HCT116 (cell line): ENCODE measurements around the gene EEIG1. TPM values are rescaled to one million over a fixed set of nuclear protein-coding genes. Genes with fewer than 3 reads are reported as not detected.

Source experiments
- ATAC-seq: fragments of 200-7000 bp; cut with Tn5 transposase; 2 replicates; pipeline ENCODE4 v1.9.1; 2020; ENCODE audit warnings: mild to moderate bottlenecking, moderate library complexity
- BruUV-seq: library from RNA; stranded (reverse); fragments of 400-500 nt; replicated peaks from 2 replicates; lab custom pipeline; 2021; lab: Mats Ljungman, UMichigan
- CTCF ChIA-PET: fragments of 300-600 bp; sonication (Branson Sonifier 250); formaldehyde crosslinking; loops from one replicate; lab custom pipeline; 2021; ENCODE audit warnings: antibody characterized with exemption; lab: Charles Lee
- POLR2A ChIA-PET: fragments of 300-600, 350-600 bp; sonication (Branson Sonifier 250); formaldehyde crosslinking; loops from one replicate; lab custom pipeline; 2021; ENCODE audit warnings: antibody characterized with exemption; lab: Charles Lee
- RAD21 ChIA-PET, 2 experiments: fragments of 300-600 bp; sonication (Branson Sonifier 250); formaldehyde crosslinking; loops; one replicate each; lab custom pipeline; 2023; ENCODE audit warnings: low total read pairs in 2 of 2; ENCODE audit not compliant: uncharacterized antibody in 2 of 2, unreplicated experiment in 2 of 2, low non-redundant PET in 1 of 2; lab: Charles Lee
- DNase-seq: peaks from one replicate; pipeline ENCODE4 v3.0.0-alpha.2; 2010; ENCODE audit warnings: low read depth, low spot score
- H2AFZ ChIP-seq: fragments of 200-600 bp; shearing (Covaris generic), sonication (generic); 2 replicates; pipeline ENCODE4 v1.6.1; 2017; ENCODE audit warnings: low read depth, mixed run types, mixed read lengths, antibody characterized with exemption, low read length; ENCODE audit not compliant: poor library complexity, severe bottlenecking
- H3K27ac ChIP-seq: 2 replicates; pipeline ENCODE4 v1.5.1; 2012; ENCODE audit warnings: low read depth, low read length
- H3K27me3 ChIP-seq: fragments of 200-600 bp; sonication (generic); 2 replicates; pipeline ENCODE4 v1.6.1; 2016; ENCODE audit warnings: mixed run types, low read length, mixed read lengths; ENCODE audit not compliant: insufficient read depth
- H3K36me3 ChIP-seq, 2 experiments: fragments of 200-500 bp in 1 of 2; fragments of 200-600 bp in 1 of 2; sonication (Bioruptor generic) in 1 of 2; sonication (generic) in 1 of 2; 2 replicates each; pipeline versions ENCODE4 v1.5.1 to v1.6.1; 2014 to 2016; ENCODE audit warnings: low read length in 2 of 2, inconsistent platforms in 1 of 2, mixed read lengths in 1 of 2, mixed run types in 1 of 2; ENCODE audit not compliant: insufficient read depth in 2 of 2, control insufficient read depth in 1 of 2
- H3K4me1 ChIP-seq, 2 experiments: fragments of 200-600 bp in 1 of 2; sonication (generic) in 1 of 2; 2 replicates each; pipeline versions ENCODE4 v1.5.1 to v1.6.1; 2012 to 2017; ENCODE audit warnings: low read length in 2 of 2, inconsistent platforms in 1 of 2, mild to moderate bottlenecking in 1 of 2, mixed read lengths in 1 of 2, mixed run types in 1 of 2, moderate library complexity in 1 of 2; ENCODE audit not compliant: insufficient read depth in 2 of 2, control insufficient read depth in 1 of 2
- H3K4me2 ChIP-seq: fragments of 200-600 bp; sonication (generic); 2 replicates; pipeline ENCODE4 v1.6.1; 2017; ENCODE audit warnings: mixed run types, low read length, mixed read lengths
- H3K4me3 ChIP-seq, 2 experiments: fragments of 200-600 bp in 1 of 2; sonication (generic) in 1 of 2; replicated peaks in 1 of 2; 2 replicates each; pipeline ENCODE4 v1.5.1; 2011 to 2016; ENCODE audit warnings: low read length in 2 of 2, control low read depth in 1 of 2, low read depth in 1 of 2, mild to moderate bottlenecking in 1 of 2, mixed read lengths in 1 of 2, mixed run types in 1 of 2
- H3K79me2 ChIP-seq: fragments of 200-600 bp; sonication (generic); 2 replicates; pipeline ENCODE4 v1.6.1; 2017; ENCODE audit warnings: mild to moderate bottlenecking, mixed run types, low read length, moderate library complexity, mixed read lengths; ENCODE audit not compliant: insufficient read depth
- H3K9ac ChIP-seq: fragments of 200-600 bp; sonication (generic); 2 replicates; pipeline ENCODE4 v1.6.1; 2016; ENCODE audit warnings: low read length, mixed read lengths
- H3K9me2 ChIP-seq: fragments of 200-600 bp; sonication (generic), shearing (Covaris generic); 2 replicates; pipeline ENCODE4 v1.6.1; 2017; ENCODE audit warnings: mixed run types, mild to moderate bottlenecking, moderate library complexity; ENCODE audit not compliant: insufficient read depth
- H3K9me3 ChIP-seq, 2 experiments: fragments of 200-500 bp in 1 of 2; fragments of 200-600 bp in 1 of 2; sonication (Bioruptor generic) in 1 of 2; sonication (generic) in 1 of 2; 2 replicates each; pipeline ENCODE4 v1.6.1; 2014 to 2017; ENCODE audit warnings: low read length in 2 of 2, mixed read lengths in 2 of 2, inconsistent platforms in 1 of 2, low read depth in 1 of 2, mild to moderate bottlenecking in 1 of 2, mixed run types in 1 of 2, moderate library complexity in 1 of 2; ENCODE audit not compliant: control insufficient read depth in 1 of 2, insufficient read depth in 1 of 2
- H4K20me1 ChIP-seq: fragments of 200-600 bp; sonication (generic), shearing (Covaris generic); 2 replicates; pipeline ENCODE4 v1.6.1; 2017; ENCODE audit warnings: mixed run types, mild to moderate bottlenecking, moderate library complexity; ENCODE audit not compliant: insufficient read depth
- CBX3 ChIP-seq: IDR thresholded peaks from 2 replicates; pipeline ENCODE4 v1.6.1; 2012; ENCODE audit warnings: low read depth
- CEBPB ChIP-seq: IDR thresholded peaks from 2 replicates; pipeline ENCODE4 v1.6.1; 2012; ENCODE audit warnings: low read depth
- ELF1 ChIP-seq: IDR thresholded peaks from 2 replicates; pipeline ENCODE4 v1.6.1; 2012; ENCODE audit warnings: low read depth, borderline replicate concordance
- FOSL1 ChIP-seq: IDR thresholded peaks from 2 replicates; pipeline ENCODE4 v1.6.1; 2012; ENCODE audit warnings: low read depth
- MAX ChIP-seq: IDR thresholded peaks from 2 replicates; pipeline ENCODE4 v1.6.1; 2012
- POLR2A ChIP-seq: IDR thresholded peaks from 2 replicates; pipeline ENCODE4 v1.7.0; 2011; ENCODE audit warnings: borderline replicate concordance; ENCODE audit not compliant: insufficient read depth, insufficient read length; ENCODE audit errors: extremely low read depth
- SP1 ChIP-seq: IDR thresholded peaks from 2 replicates; pipeline ENCODE4 v1.6.1; 2012; ENCODE audit warnings: low read depth
- TCF7L2 ChIP-seq: IDR thresholded peaks from 2 replicates; pipeline ENCODE4 v1.7.0; 2011; ENCODE audit warnings: borderline replicate concordance, inconsistent platforms; ENCODE audit not compliant: insufficient read depth, insufficient read length; ENCODE audit errors: extremely low read depth
- YY1 ChIP-seq: IDR thresholded peaks from 2 replicates; pipeline ENCODE4 v1.6.1; 2011; ENCODE audit warnings: low read length, low read depth, moderate library complexity, mild to moderate bottlenecking; ENCODE audit not compliant: insufficient replicate concordance; ENCODE audit errors: extremely low read depth
- ZFX ChIP-seq: fragments of 450-650 bp; IDR thresholded peaks from 2 replicates; pipeline ENCODE4 v1.6.1; 2017
- intact Hi-C: fragments of 100-400 bp; cut with micrococcal nuclease; formaldehyde crosslinking; loops from 2 replicates; pipeline ENCODE4 v1.10.0; 2022
- total RNA-seq: library from RNA; stranded (reverse); gene quantifications from one replicate; pipeline ENCODE4 v1.2.1, GENCODE V29; 2021; ENCODE audit not compliant: unreplicated experiment
- TF ChIP-seq, protein P1 (sequence below), 3 experiments: fragments of 200-600 bp in 1 of 3; sonication (generic) in 1 of 3; IDR thresholded peaks in 2 of 3; conservative IDR thresholded peaks in 1 of 3; 2 replicates each; pipeline ENCODE4 v1.5.1; 2012 to 2017; ENCODE audit warnings: low read depth in 2 of 3, low read length in 2 of 3, antibody characterized with exemption in 1 of 3, borderline replicate concordance in 1 of 3, control low read depth in 1 of 3, mild to moderate bottlenecking in 1 of 3, mixed read lengths in 1 of 3, mixed run types in 1 of 3, moderate library complexity in 1 of 3; ENCODE audit not compliant: insufficient read depth in 1 of 3

The EEIG1 gene
- total RNA-seq, 1 experiment from 2014 or later = 44.2 TPM

- TF ChIP-seq ELF1 (no peak), CEBPB (no peak), FOSL1 (no peak), POLR2A (peak; percentile 80), ZFX (peak; percentile 77), TCF7L2 (no peak), YY1 (peak; percentile 18)
- TF ChIP-seq, all 23 proteins: peak for 4
These were observed at the start of gene EEIG1 (continued) for GRCh38 chr9:127980706-127981558.

- no peaks in the 10 kb centered on the region for H3K9me2 ChIP-seq
- BruUV-seq = no TSS peak
- H3K27me3 ChIP-seq = no peaks in the 10 kb centered on the region
- H3K79me2 ChIP-seq = no peaks in the 10 kb centered on the region
- ChIA-PET POLR2A (no interaction called here), CTCF (no interaction called here), RAD21 (no interaction called here)
- H3K4me2 ChIP-seq = no peak overlapping the region
- no peaks in the 10 kb centered on the region for H3K36me3 ChIP-seq
- H3K9ac ChIP-seq = no peak overlapping the region
- peaks cover 0 to 23% of the 10 kb centered on the region in 2 experiments; a peak in 3 of 4 replicates for H3K4me1 ChIP-seq
- H4K20me1 ChIP-seq = no peaks in the 10 kb centered on the region
- TF ChIP-seq SP1 (no peak), MAX (no peak), CEBPB (no peak), CBX3 (no peak), ZFX (no peak), TCF7L2 (no peak)
- TF ChIP-seq, protein P1, sequence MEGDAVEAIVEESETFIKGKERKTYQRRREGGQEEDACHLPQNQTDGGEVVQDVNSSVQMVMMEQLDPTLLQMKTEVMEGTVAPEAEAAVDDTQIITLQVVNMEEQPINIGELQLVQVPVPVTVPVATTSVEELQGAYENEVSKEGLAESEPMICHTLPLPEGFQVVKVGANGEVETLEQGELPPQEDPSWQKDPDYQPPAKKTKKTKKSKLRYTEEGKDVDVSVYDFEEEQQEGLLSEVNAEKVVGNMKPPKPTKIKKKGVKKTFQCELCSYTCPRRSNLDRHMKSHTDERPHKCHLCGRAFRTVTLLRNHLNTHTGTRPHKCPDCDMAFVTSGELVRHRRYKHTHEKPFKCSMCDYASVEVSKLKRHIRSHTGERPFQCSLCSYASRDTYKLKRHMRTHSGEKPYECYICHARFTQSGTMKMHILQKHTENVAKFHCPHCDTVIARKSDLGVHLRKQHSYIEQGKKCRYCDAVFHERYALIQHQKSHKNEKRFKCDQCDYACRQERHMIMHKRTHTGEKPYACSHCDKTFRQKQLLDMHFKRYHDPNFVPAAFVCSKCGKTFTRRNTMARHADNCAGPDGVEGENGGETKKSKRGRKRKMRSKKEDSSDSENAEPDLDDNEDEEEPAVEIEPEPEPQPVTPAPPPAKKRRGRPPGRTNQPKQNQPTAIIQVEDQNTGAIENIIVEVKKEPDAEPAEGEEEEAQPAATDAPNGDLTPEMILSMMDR (IDR thresholded peaks at IDR 0.05 in 2 of 3, conservative IDR thresholded peaks at IDR 0.05 in 1 of 3; ENCODE audit: borderline replicate concordance in 1 of 3, insufficient read depth in 1 of 3, low read depth in 2 of 3, low read length in 2 of 3) = no peak
- no peak overlapping the region for H3K4me3 ChIP-seq
- DNase-seq (no peak), ATAC-seq (no peak)
- no peak overlapping the region for H2AFZ ChIP-seq
- no peak overlapping the region for H3K27ac ChIP-seq
- intact Hi-C loops = no loop called here
- H3K9me3 ChIP-seq = no peaks in the 10 kb centered on the region
These were observed 46.9 kb upstream of the EEIG1 start for GRCh38 chr9:128027705-128028104.
